Body of pancreas (tissue), 4 donors: ENCODE data around the gene EAF1. TPM values are rescaled to one million over a fixed set of nuclear protein-coding genes. Genes with fewer than 3 reads are reported as not detected.

ENCODE experiments used
- ATAC-seq: fragments of 150-250 bp; one replicate; pipeline ENCODE4 v1.9.1; 2016
- DNase-seq, 4 donors: peaks; one replicate each; pipeline ENCODE4 v3.0.0-alpha.2; 2019
- H3K27ac ChIP-seq, 4 donors: fragments of 200-600 bp; sonication (generic); 1 replicate in 3 of 4; 2 replicates in 1 of 4; pipeline versions ENCODE4 v1.5.1 to v1.6.1; 2016 to 2019; ENCODE audit warnings: mild to moderate bottlenecking in 1 of 4, mixed read lengths in 1 of 4, moderate library complexity in 1 of 4
- H3K27me3 ChIP-seq, 2 donors: fragments of 200-600 bp; sonication (generic); one replicate each; pipeline ENCODE4 v1.6.0; 2016; ENCODE audit warnings: mild to moderate bottlenecking in 1 of 2
- H3K36me3 ChIP-seq, 2 donors: fragments of 200-600 bp; sonication (generic); replicated peaks in 1 of 2; 2 replicates each; pipeline ENCODE4 v1.5.1; 2016; ENCODE audit warnings: low read depth in 2 of 2; ENCODE audit not compliant: insufficient read depth in 1 of 2
- H3K4me1 ChIP-seq: fragments of 200-600 bp; sonication (generic); one replicate; pipeline ENCODE4 v1.6.0; 2016
- H3K4me3 ChIP-seq, 2 donors: fragments of 200-600 bp; sonication (generic); 1 replicate in 1 of 2; 2 replicates in 1 of 2; pipeline ENCODE4 v1.5.1; 2016 to 2019
- H3K9me3 ChIP-seq, 3 donors: fragments of 200-600 bp; sonication (generic); 1 replicate in 2 of 3; 2 replicates in 1 of 3; pipeline ENCODE4 v1.5.1; 2016
- CTCF ChIP-seq, 7 experiments: fragments of 450-650 bp in 4 of 7; fragments of 200-600 bp in 3 of 7; sonication (generic) in 3 of 7; IDR thresholded peaks; one replicate each; pipeline ENCODE4 v1.5.1; 2016 to 2019; ENCODE audit warnings: antibody characterized with exemption in 7 of 7
- POLR2A ChIP-seq, 3 donors: fragments of 450-650 bp; IDR thresholded peaks; one replicate each; pipeline ENCODE4 v1.6.1; 2016; ENCODE audit warnings: antibody characterized with exemption in 3 of 3, mild to moderate bottlenecking in 2 of 3
- WGBS, 2 donors: methylation state at CpG; one replicate each; pipeline ENCODE4 v1.1.5; 2017; 5-methylcytosine and 5-hydroxymethylcytosine counted together
- intact Hi-C: fragments of 100-400 bp; cut with DNase I; formaldehyde crosslinking; loops from one replicate; pipeline ENCODE4 v1.15.1; 2023
- total RNA-seq, 2 donors: library from RNA; depleted of rRNA; stranded (reverse); fragments of >200 nt; gene quantifications; one replicate each; pipeline ENCODE4 v1.1.0, GENCODE V29; 2016

EAF1 gene
- total RNA-seq, 2 donors from 2014 or later = 9.1 to 12.9 TPM

- DNase-seq = no peak
- no peak overlapping the region for H3K27ac ChIP-seq
- H3K4me3 ChIP-seq = no peak overlapping the region
- 87 to 94% methylated on average over 2 of the region's 2 CpGs for WGBS, 2 donors
- no peaks in the 10 kb centered on the region for H3K27me3 ChIP-seq
- no peaks in the 10 kb centered on the region for H3K9me3 ChIP-seq
- intact Hi-C loops = no loop called here
- peaks cover 6% of the 10 kb centered on the region for H3K4me1 ChIP-seq
- H3K36me3 ChIP-seq = no peaks in the 10 kb centered on the region
- ATAC-seq = no peak
- no peak for TF ChIP-seq CTCF (IDR thresholded peaks at IDR 0.05)
- no peak for TF ChIP-seq POLR2A (IDR thresholded peaks at IDR 0.05)
Observed at GRCh38 chr3:15486020-15486419, 58.6 kb downstream of the EAF1 start.

DNA sequence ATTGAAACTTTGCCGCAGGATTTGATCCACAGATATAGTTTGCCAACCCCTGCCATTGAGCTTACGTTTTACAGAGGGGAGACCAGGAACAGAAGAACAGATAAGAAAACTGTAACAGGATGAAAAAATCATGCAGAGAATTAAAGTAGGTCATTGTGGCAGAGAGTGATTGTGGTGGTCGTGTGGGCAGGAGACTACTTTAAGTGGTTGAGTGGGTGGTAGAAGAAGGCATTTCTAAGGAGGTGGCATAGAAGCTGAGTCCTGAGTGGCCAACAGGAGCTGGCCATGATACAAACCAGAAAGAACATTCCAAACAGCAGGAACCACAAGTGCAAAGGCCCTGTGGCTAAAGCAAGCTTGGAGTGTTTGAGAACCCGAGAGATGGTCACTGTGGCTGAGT lies 59.6 kb downstream of the EAF1 start:
- Histone ChIP-seq H3K36me3 (no peaks in the 10 kb centered on the region), H3K9me3 (no peaks in the 10 kb centered on the region), H3K27me3 (no peaks in the 10 kb centered on the region), H3K27ac (no peak overlapping the region), H3K4me3 (no peak overlapping the region), H3K4me1 (peaks cover 6% of the 10 kb centered on the region)
- ATAC-seq (no peak), DNase-seq (no peak)
- WGBS, 2 donors = 84 to 85% methylated on average over 4 of the region's 4 CpGs
- TF ChIP-seq POLR2A (IDR thresholded peaks at IDR 0.05) = no peak
- TF ChIP-seq CTCF (IDR thresholded peaks at IDR 0.05) = no peak
- intact Hi-C loops = no loop called here

- H3K27me3 ChIP-seq = no peaks in the 10 kb centered on the region
- ATAC-seq (no peak), DNase-seq (no peak)
- H3K27ac ChIP-seq = no peak overlapping the region
- intact Hi-C loops = no loop called here
- no peak for TF ChIP-seq CTCF (IDR thresholded peaks at IDR 0.05)
- no peaks in the 10 kb centered on the region for H3K9me3 ChIP-seq
- H3K36me3 ChIP-seq = no peaks in the 10 kb centered on the region
- H3K4me1 ChIP-seq = peaks cover 6% of the 10 kb centered on the region
- WGBS, 2 donors = 92 to 96% methylated on average over 9 of the region's 9 CpGs
- no peak overlapping the region for H3K4me3 ChIP-seq
Observed at GRCh38 chr3:15488002-15488401, 60.6 kb downstream of the EAF1 start.

DNA sequence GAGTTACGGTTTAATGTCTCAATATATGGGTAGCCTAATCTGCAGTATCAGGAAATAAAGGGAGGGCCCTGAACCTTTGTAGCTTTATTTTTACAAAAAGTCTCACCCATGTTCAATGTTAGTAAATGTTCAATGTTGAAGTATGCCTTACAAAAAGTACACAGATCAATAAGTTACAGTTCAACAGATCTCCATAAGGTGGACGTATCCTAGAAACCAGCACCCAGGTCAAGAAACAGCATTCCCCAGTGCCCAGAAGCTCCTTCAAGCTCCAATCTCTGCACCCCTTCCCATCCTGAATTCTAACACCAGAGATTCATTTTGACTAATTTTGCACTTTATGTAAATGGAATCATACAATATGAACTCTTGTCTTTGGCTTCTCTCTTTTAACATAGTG lies 62.8 kb downstream of the EAF1 start:
- WGBS, 2 donors = 44 to 47% methylated on average over 2 of the region's 2 CpGs
- no peak for ATAC-seq

More for the DNA sequence above, 62.8 kb downstream of the EAF1 start:
- no peaks in the 10 kb centered on the region for H3K9me3 ChIP-seq
- H3K4me3 ChIP-seq = no peak overlapping the region
- H3K36me3 ChIP-seq = no peaks in the 10 kb centered on the region
- H3K4me1 ChIP-seq = peaks cover 6% of the 10 kb centered on the region
- H3K27me3 ChIP-seq = no peaks in the 10 kb centered on the region
- TF ChIP-seq POLR2A (IDR thresholded peaks at IDR 0.05) (no peak), CTCF (IDR thresholded peaks at IDR 0.05) (no peak)
- no peak overlapping the region for H3K27ac ChIP-seq
- intact Hi-C loops = no loop called here
- no peak for DNase-seq
